ENCODE results near the gene MTMR8.

GRCh38 chrX:64321507-64321906, 73.7 kb downstream of the MTMR8 start:
- TF ChIP-seq CTCF (IDR thresholded peaks at IDR 0.05), result no peak
- TF ChIP-seq POLR2A (IDR thresholded peaks at IDR 0.05), result no peak
- no peak for TF ChIP-seq EP300 (IDR thresholded peaks at IDR 0.05)

Data from suprapubic skin (tissue), 3 donors.